ENCODE measurements around the gene NDOR1.
A peak's percentile ranks its signal among the peaks of the same experiment; 100 is the strongest.
"Not testable (repeated sequence)": the region's sequence is repeated elsewhere in the genome, so short reads cannot be mapped to it uniquely, and the experiment has no call there.

Gene NDOR1

DNA sequence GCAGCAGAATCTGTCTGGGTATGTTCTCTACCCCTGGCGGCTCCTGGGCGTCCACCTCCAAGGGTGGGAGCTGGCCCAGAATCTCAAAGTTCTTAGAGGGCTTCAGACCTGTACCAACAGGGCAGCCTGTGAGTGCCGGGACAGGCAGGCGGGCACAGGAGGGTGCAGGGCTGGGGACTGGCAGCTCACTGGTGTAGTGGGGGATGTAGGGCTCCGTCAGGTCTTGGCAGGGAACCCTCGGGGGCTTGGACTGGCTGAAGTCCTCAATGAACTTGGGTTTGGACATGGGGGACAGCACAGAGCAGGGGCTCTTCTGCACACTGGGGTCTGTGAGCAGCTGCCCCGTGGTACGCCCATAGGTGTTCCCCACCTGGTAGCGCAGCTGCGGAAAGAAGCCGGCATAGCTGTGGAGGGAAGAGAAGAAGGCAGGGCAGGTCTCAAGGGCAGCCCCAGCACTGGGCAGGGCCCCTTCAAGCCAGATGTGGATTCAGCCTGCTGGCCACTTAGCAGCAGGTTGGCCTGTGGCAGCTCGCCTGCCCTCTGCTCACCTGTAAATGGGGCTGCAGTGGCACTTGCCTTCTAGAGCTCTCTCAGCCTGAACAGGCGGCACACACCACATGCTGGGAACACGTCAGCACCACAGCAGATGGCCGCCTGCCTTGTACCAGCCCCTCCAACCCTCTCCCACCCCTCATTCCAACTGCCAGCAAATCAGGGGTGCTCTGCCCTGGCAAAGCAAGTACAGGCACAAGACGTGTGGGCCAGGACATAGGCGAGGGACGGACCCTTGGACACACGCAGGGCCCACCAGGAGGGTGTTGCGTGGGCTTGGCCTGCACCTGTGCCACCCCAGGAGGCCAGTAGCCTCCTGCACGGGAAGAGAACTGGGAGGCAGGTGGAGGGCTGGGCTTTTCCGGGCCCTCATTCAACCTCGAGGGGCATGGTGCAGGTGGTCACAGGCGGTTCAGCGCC is 40.2 kb downstream of the NDOR1 start:
- peak; percentile 27 for DNase-seq

DNA sequence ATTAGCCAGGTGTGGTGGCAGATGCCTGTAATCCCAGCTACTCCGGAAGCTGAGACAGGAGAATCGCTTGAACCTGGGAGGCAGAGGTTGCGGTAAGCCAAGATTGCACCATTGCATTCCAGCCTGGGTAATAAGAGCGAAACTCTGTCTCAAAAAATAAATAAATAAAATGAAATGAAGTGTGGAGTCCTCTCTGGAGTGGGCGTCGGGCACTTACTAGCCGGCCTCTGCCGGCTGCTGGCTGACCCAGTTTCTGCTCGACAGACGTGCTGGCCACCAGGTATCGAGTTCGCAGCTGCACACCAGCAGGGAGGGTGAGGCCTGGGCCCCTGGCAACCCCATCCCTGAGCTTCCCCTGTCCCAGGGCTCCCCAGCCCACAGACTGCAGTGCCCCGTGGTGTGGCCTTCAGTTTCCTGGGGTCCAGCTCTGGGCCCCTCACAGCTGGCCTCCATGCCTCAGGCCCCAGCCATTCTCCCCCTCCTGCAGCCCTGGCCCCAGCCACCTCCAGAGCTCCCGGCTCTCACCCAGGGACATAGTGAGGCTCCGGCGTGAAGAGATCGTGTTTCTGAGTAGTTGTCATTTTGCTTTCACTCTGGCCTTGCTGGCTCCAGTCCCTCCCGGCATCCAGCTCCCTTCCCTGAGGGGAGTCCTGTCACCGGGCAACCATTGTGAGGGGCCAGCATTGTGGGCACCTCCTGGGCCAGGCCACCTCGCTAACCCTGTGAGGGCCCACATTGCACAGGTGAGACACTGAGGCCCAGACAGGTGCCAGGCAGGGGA is 41.8 kb downstream of the NDOR1 start:
- DNase-seq, result no peak

DNA sequence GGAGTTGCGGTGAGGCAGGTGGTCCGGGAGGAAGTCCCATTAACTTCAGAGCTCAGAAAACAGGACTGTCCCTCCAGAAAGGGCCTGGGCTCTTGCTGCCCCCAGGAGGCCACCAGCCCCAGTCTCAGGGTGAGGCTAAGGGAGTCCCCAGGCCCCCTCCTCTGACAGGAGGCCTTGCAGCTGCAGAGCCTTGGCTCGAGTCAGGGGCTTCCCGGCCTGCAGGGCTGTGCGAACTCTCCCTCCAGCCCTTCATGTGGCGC is 42.3 kb downstream of the NDOR1 start:
- no peak for DNase-seq

DNA sequence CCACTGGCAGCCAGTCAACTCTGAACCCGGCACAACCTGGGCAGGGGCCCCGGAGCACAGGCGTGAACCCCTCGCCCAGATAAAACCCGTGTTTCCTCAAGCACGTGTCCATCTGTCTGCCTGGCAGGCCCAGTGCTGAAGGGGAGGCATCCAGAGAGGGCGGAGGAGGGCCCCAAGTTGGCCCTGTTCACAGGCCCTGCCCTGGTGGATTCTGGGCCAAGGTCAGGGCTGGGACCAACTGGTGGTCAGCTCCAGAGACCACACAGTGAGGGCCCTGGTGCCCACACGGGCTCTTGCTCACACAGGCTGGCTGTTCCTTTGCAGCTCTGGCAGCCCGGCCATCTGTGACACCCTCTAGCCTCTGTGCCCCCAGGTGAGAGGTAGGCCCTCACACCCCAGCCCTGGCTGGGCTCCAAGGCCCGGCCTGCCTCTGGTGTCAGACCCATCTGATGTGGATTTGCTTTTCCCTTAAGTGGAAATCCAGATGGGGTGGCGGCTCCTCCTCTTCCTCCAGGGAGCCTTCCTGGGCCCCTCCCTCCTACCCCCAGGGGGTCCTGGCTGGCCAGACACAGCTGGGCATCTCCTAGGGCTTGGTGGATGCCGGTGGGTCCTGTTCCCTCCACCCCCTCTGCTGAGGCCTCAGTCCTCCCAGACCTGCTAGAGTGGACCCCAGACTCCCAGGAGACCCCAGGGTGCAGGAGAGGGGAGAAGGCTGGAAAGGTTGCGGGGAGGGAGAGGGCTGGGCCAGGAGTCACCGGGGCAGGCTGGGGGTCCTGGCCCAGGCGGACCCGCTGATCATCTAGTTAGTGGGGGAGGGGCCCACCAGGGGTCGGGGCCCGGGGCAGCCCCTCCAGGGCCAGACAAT is 45.1 kb downstream of the NDOR1 start:
- no peak for DNase-seq

DNA sequence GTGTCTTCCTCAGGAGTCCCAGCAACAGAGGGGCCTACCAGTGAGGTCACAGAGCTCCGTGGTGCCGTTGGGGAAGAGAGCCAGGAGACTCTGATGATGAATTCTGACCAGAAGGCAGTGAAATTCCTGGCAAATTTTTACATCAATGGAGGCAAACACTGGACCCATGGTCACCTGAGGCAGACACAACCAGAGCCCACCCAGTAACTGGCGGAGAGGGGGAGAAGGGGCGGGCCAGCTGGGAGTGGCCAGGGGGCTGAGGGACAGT is 45.6 kb downstream of the NDOR1 start, which contains the start of gene STPG3:
Gene STPG3 (plus strand): TSS at position 93 of the 268 bp plus-strand sequence. CDS start 1 bp downstream, at position 94.
- DNase-seq, result no peak

DNA sequence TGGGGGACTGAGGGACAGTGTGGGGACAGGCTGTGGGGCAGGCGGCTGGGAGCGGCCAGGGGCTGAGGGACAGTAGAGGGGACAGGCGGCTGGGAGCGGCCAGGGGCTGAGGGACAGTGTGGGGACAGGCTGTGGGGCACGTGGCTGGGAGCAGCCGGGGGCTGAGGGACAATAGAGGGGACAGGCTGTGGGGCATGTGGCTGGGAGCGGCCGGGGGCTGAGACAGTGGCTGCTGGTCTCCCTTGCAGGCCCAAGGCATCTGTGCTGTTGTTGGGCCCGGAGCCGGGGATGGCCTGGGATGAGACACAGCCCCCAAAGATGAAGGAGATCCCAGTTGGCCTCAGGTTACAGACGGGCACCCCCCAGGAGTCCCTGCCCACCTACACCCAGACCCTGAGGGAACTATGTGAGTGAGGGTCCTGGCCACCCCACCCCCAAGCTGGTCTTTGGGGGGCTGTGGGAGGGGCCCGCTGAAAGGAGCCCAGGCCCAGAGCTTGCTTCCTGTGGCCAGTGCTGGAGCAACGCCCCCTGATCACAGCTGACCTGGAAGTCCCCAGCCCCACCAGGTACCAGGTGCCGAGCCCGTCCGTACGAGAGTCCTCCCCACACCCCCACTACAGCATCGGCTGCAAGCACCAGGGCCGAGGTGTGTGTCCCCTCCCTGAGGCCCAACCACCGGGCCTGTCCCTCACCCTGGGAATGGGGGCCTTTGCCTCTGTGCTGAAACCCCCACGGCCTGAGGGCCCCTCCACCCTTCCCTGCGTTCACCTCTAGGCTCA is 46.2 kb downstream of the NDOR1 start:
- no peak for DNase-seq

DNA sequence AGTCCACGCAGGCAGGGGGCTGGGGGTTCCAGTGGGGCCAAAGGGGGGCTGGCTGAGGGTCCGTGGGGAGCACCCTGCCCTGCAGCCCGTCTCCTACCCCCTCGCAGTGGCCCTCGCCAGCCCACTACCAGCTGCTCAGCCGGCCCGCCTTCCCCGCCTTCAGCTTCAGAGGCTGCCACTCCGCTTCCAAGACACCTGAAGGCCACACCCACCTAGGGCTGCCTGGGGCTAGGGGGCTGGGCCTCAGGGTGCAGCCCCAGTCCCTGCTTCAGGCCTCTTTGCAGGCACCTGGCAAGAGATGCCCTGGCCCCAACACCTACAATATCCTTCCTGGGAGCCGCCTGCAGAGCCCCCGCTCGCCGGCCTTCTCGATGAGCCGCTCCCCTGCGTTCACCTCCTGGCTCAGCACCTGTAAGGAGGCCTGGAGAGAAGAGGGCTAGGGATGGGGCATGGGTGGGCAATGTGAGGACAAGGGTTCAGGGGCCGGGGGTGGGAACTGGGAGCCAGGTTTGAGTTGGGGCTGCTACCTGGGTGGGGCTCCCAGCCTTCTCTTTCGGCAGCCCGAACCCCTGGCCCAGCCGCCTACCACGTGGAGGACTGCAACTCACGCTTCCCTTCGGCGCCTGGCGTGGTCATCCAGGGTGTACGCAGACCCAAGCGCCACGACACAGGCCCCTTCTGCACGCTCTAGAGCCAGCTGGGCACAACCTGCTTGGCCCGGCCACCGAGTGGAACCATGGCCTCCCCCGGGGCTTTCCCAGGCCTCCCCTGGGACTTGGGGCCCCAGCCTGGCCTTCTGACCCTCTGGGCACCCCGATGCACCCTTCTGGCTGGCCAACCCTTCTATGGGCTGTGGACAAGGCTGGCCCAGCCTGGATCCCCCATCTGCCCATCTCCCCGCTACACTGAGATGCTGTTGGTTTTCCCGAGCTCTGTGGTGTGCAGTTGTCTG is 47.3 kb downstream of the NDOR1 start:
- DNase-seq, result no peak

DNA sequence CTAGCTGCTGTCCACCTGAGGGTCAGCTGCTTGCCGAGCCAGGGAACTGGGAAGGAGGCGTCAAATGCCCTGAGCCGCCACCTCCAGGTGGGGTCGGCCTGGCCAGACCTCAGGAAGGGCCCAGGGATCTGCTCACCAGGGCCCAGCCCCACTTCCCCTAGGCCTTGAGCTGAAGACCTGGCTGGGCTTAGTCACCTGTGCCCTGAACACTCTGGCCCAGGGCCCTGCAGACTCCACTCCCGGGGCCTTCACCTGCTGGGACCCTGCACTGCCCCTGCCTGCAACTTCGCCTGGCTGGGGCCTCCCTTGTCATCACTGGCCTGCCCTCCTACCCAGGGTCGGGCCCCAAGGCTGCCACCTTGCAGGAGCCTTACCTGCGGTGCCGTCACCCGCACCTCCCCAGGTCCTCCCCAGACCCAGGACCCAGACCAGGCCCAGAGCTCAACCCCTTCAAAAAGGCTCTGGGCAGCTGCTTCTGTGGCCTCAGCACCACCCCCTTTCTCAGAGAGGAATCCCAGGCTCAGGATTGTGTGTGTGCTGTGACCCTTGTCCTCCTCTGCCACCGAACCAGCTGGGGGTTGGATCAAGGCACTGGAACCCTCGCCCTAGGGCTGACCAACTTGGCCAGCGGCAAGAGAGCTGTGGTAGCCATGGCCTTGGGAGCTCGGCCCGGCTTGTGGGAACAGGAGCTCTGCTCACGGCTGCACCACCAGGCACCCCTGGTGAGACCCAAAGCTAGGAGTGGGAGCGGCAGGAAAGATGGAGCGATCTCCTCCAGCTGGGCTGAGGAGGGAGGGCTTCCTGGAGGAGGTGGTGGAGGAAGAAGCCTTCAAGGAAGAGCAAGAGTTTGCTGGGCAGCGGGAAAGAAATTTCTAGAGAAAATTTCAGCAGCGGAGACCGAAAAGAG is 48.5 kb downstream of the NDOR1 start:
- DNase-seq, result no peak

DNA sequence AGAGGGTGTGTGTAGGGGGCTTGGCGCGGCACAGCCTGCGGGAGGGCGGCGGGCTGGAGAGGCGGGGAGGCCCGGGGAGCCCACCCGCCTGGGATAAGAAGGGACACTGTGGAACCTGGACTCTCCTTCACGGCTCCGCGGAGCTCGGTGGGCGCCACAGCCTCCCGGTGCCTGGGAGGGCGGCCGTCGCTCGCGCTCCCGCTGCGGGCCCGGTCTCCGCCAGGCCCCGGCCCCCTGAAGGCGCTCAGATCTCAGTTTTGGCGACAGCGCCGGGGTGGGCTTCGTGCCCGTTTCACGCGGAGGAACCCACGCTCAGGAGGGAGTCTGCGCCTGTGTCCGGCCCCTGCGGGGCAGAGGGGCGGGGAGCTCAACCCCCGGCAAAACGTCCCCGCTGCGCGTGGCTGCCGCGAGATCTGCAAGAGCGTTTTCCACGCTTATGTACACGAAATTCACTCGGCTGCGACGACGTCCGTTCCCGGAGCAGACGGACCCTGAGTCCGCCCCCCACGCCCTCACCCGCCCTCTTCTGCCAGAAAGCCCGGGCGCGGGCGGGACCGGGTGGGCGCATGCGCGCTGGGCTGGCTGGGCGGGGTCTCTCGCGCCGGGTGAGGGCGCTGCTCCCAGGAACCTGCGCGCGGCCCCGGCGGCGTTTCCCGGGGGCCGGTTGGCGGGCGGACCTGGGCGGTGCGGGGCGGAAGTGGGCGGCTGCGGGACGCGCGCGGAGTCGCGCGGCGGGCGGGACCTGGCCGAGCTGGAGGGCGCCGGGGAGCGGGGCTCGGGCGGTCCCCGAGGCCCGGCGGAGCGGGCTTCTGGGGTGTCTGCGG is 49.3 kb downstream of the NDOR1 start, which contains the start of gene NELFB:
Gene NELFB (plus strand): TSS at position 704 of the 824 bp plus-strand sequence.
- DNase-seq, result peak; percentile 99

DNA sequence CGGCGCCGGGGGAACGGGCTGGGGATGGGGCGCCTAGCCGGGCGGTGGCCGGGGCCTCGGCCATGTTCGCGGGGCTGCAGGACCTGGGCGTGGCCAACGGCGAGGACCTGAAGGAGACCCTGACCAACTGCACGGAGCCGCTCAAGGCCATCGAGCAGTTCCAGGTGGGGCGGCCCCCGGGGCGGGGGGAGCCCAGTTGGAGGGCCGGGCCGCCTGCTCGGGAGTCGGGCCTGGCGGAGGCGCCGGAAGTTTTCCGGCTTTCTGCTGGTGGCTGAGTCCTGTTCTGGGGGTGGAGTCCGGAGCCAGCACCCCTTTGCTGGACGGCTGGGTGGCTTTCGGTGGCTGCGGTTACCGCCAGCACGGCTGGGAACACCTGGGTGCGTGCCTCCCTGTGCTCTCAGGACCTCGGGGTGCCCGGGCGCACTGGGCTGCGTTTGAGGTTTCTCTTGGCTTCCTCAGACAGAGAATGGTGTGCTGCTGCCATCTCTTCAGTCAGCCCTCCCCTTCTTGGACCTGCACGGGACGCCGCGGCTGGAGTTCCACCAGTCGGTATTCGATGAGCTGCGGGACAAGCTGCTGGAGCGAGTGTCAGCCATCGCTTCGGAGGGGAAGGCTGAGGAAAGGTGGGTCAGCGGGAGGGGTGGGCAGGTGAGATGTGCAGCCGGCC is 50.1 kb downstream of the NDOR1 start:
- no peak for DNase-seq

DNA sequence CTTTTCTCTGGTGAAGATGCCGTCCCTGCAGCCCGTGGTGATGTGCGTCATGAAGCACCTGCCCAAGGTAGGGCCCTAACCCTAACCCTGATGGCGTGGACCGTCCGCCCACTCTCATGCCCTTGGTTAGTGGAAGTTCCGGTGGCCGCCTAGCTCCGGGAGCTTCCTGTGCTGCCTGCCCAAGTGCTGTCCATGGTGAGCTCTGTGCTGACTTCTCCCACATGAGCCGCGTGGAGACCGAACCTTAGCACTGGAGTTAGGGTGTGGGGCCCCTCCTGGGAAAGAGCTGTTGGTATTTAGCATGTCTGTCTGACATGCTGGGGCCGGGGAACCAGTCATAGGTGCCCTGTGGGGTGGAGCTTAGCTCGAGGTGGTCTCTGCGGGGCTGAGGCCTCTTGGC is 50.9 kb downstream of the NDOR1 start:
- DNase-seq, result no peak

DNA sequence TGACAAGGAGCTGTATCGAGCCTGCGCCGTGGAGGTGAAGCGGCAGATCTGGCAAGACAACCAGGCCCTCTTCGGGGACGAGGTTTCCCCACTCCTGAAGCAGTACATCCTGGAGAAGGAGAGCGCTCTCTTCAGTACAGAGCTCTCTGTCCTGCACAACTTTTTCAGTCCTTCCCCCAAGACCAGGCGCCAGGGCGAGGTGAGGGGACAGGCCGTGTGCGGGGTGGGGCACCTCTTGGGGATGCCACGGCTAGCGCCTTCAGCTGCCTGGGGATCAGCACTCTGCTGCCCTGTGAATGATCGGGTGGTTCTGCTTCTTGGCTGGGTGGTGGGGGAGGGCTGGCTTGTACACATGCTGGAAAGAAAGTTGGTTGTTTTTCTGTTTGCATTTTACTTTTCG is 51.4 kb downstream of the NDOR1 start:
- DNase-seq, result no peak

DNA sequence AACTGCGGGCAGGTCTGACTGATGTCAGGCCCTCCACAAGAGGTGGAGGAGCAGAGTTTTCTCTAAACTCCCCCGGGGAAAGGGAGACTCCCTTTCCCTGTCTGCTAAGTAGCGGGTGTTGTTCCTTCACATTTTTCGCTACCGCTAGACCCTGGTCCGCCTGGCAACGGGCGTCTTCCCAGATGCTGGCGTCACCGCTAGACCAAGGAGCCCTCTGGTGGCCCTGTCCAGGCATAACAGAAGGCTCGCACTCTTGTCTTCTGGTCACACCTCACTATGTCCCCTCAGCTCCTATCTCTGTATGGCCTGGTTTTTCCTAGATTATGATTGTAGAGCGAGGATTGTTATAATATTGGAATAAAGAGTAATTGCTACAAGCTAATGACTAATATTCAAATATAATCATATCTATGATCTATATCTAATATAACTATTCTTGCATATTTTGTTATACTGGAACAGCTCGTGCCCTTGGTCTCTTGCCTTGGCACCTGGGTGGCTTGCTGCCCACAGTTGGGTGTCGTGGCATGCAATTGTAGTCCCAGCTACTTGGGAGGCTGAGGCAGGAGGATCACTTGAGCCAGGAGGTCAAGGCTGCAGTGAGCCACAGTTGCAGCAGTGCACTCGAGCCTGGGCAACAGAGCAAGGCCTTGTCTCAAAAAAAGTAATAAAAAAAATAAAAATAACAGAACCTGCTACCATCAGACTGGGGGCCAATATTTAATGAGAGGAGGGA is 56.8 kb downstream of the NDOR1 start:
- not testable (repeated sequence) for DNase-seq

DNA sequence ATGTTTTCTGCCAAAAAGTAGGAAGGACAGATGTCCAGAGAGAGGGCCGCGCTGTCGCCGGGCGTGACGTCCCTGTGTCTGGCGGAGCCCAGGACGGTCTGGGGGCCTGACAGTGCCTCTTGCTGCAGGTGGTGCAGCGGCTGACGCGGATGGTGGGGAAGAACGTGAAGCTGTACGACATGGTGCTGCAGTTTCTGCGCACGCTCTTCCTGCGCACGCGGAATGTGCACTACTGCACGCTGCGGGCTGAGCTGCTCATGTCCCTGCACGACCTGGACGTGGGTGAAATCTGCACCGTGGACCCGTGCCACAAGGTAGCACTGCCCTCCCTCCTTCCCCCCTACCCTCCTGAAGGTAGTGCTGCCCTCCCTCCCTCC is 57.4 kb downstream of the NDOR1 start:
- no peak for DNase-seq

DNA sequence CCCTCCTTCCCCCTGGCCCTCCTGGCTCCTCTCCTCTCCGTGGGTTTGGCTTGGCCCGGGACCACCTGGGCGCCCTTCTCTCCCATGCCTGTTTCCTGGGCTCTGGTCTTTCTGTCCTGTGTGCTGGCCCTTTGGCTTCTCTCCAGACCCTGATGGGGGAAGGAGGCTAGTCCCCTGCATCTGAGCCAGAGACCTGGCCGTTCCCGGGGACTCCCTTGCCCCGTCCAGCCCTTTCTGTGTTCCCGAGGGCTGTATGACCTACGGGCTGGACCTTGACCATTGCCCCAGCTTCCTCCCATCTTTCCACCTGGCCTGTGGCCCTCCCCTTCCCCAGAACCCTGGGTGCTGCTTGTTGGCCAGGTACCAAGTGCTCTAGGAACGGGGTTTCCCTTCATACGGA is 58.0 kb downstream of the NDOR1 start:
- no peak for DNase-seq

DNA sequence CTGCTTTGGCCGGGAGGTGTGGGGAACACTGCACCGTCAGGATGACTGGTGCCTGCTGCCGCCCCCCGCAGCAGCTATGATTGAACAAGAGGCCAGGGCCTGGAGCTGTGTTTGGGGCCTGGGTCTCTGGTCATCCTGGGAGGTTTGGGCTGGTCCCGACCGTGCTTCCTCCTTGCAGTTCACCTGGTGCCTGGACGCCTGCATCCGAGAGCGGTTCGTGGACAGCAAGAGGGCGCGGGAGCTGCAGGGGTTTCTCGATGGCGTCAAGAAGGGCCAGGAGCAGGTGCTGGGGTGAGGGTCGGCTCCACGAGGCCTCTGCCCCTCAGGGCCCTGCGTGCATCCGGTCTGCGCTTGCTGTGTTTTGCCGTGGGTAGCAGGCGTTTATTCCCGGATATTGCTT is 58.6 kb downstream of the NDOR1 start:
- no peak for DNase-seq

DNA sequence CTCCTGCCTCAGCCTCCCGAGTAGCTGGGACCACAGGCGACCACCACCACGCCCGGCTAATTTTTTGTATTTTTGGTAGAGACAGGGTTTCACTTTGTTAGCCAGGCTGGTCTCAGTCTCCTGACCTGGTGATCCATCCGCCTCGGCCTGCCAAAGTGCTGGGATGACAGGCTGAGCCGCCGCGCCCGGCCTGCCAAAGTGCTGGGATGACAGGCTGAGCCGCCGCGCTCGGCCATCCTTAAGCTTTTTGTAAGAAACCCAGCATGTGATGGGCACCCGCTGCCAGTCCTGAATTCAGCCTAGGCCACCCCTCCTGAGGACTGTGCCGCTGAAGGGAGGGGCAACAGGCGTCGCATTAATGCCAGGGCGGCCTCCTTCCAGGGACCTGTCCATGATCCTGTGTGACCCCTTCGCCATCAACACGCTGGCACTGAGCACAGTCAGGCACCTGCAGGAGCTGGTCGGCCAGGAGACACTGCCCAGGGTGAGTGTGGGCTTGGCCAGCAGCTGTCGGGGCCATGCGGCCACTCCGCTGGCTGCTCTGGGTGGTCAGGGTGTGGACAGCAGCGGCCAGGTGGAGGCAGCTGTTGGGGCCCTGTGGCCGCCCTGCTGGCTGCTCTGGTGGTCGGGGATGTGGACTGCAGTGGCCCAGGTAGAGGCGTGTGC is 60.1 kb downstream of the NDOR1 start:
- DNase-seq, result no peak

DNA sequence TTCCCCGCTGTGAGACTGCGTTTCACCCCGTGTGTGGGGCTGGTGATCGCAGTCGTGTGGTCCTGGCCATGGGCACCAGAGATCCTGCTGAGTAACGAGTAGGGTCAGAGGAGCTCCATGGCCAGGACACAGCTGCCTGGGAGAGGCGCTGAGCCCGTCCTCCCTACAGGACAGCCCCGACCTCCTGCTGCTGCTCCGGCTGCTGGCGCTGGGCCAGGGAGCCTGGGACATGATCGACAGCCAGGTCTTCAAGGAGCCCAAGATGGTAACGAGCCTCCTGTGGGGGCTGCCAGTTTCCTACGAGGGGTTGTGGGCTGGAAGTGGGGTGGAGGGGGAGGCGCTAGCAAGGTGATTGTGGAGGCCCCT is 60.6 kb downstream of the NDOR1 start:
- no peak for DNase-seq
